ENCODE results near the gene HELLS.
"Not testable (repeated sequence)": the region's sequence is repeated elsewhere in the genome, so short reads cannot be mapped to it uniquely, and the experiment has no call there.

The HELLS gene

GRCh38 chr10:94607111-94607510 lies 61.5 kb downstream of the HELLS start:
- DNase-seq (ENCODE audit: low read depth in 2 of 3, low spot score in 2 of 3): no peak

DNA sequence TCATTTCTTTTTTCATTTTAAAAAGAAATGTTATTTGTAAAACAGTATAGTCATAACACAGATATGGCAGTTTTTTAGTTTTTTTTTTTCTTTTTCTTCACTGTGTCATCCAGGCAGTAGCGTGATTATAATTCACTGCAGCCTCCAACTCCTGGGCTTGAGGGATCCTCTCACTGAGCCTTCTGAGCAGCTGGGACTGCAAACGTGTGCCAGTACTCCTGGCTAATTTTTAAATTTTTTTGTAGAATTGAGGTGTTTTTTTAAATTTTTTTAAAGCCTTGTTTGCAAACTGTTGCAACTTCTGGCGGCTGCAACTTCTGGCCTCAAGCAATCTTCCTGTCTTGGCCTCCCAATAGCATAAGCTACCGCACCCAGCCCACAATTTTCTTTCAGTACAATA lies 63.0 kb downstream of the HELLS start:
- no peak for DNase-seq (ENCODE audit: low read depth in 2 of 3, low spot score in 2 of 3)

GRCh38 chr10:94614558-94614957 lies 69.0 kb downstream of the HELLS start:
- DNase-seq (ENCODE audit: low read depth in 2 of 3, low spot score in 2 of 3): no peak

- DNase-seq (ENCODE audit: low read depth in 2 of 3, low spot score in 2 of 3): no peak
Measured at GRCh38 chr10:94617389-94617944, 71.9 kb downstream of the HELLS start.

DNA sequence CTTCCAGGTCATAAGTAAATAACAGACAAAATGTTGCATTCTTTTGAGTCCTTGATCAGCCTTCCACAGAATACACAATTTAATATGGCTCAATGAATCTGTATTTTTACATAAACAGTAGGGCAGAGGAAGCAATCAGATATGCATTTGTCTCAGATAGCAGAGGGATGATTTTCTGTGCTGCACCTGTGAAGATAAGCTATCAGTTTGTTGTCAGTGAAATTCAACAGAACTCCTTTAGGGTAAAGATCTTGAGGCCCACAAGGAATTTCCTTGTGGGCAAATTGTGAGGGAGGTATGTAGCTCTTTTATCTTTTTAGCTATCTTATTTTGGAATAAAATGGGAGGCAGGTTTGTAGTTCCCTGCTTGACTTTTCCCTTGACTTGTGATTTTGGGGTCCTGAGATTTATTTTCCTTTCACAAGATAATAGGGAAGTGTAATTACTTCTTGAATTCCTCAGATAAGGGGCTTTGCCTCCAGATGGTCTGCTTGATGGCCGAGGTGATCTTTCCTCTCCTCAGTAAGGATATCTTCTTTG lies 77.1 kb downstream of the HELLS start:
- no peak for DNase-seq (ENCODE audit: low read depth in 2 of 3, low spot score in 2 of 3)

GRCh38 chr10:94623572-94623971 lies 78.0 kb downstream of the HELLS start:
- DNase-seq (ENCODE audit: low read depth in 2 of 3, low spot score in 2 of 3): no peak

DNA sequence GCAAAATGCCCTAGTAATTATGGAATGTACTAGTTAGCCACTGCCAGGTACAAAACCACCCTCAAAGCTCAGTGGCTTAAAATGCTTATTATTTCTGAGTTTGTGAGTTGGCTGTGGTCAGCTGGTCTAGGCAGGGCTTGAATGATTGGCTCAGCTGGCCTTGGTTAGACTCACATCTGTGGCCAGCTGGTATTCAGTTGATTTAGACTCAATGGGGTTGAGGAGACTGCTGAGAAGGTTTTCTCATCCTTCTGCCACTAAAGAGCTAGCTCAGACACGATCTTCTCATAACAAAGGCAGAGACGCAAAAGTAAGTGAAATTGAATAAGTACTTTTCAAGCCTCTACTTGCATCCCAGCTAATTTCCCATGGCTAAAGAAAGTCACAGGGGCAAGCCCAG lies 80.9 kb downstream of the HELLS start:
- no peak for DNase-seq (ENCODE audit: low read depth in 2 of 3, low spot score in 2 of 3)

DNA sequence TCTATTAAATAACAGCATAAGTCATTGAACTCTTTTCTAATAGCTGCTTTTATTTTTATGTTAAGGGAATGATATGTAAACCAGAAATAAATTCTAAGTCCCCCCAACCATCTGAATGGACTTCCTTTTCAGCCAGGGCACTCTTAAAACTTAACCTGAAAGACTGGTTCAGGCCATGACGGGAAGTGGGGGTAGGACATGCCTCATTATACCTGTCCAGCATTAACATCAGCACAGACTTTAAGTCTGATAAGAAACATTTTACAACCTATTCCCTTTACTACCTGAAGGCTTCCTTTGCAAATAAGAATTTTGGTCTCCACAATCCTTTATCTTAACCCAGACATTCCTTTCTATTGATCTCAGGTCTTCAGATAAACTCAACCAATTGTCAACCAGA lies 81.9 kb downstream of the HELLS start:
- DNase-seq (ENCODE audit: low read depth in 2 of 3, low spot score in 2 of 3): no peak

DNA sequence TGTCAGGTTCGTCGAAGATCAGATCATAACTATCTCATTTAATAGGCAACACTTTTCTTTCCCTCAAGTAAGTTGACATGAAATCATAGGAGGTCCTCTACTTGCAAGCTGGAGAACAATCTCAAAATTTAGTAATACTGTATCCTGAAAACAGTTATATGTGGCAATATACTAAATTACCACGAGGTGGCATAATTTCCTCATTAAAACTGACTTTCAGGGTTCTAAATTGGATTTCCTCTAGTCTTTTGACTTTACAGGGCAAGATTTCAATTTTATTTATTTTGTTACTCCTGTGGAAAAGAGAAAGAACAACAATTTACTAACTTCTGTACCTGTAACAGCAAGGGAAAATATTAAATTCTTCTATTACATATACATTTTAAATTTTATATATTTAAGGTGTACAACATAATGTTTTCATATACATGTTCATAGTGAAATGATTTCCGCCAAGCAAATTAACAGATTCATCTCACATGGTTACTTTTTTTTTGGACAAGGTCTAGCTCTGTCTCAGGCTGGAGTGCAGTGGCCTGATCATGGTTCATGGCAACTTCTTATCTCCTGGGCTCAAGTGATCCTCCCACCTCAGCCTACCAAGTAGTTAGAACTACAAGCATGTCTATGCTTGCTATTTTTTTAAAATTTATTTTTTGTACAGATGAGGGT lies 84.6 kb downstream of the HELLS start:
- no peak for DNase-seq (ENCODE audit: low read depth in 2 of 3, low spot score in 2 of 3)

DNA sequence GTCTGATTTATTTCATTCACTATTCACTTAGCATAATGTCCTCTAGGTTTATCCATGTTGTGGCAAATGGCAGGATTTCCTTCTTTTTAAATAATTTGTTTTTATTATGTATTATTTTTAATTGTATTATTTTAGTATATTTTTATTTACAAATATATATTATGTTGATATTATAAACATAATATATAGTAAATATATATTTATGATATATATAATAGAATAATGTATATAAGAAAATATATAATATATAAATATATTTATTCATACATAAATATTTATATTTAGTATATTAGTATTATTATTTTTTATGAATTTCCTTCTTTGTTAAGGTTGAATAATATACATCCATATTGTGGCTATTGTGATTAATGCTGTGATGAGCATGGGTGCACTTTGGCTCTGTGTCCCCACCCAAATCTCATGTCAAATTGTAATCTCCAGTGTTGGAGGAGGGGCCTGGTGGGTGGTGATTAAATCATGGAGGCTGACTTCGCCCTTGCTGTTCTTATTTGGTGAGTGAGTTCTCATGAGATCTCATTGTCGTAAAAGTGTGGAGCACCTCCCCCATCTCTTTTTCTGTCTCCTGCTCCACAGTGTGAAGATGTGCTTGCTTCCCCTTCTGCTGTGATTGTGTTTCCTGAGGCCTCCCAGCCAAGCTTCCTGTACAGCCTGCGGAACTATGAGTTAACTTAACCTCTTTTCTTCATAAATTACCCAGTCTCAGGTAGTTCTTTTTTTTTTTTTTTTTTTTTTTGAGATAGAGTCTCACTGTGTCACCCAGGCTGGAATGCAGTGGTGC lies 85.7 kb downstream of the HELLS start:
- no peak for DNase-seq (ENCODE audit: low read depth in 2 of 3, low spot score in 2 of 3)

DNA sequence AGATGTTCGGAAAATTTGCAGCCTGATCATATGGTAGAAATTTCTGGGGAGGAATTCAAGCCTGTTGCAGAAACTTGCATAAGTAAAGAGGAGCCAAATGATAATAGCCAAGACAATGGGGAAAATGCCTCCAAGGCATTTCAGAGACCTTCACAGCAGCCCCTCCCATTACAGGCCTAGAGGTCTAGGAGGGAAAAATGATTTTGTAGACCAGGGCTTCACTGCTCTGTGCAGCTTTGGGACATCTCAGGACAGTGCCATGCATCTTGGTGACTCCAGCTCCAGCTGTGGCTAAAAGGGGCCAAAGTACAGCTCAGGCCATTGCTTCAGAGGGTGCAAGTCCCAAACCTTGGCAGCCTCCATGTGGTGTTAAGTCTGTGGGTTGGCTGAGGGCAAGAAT lies 87.4 kb downstream of the HELLS start:
- no peak for DNase-seq (ENCODE audit: low read depth in 2 of 3, low spot score in 2 of 3)

GRCh38 chr10:94638097-94638496 lies 92.5 kb downstream of the HELLS start:
- not testable (repeated sequence) for DNase-seq (ENCODE audit: low read depth in 2 of 3, low spot score in 2 of 3)

DNA sequence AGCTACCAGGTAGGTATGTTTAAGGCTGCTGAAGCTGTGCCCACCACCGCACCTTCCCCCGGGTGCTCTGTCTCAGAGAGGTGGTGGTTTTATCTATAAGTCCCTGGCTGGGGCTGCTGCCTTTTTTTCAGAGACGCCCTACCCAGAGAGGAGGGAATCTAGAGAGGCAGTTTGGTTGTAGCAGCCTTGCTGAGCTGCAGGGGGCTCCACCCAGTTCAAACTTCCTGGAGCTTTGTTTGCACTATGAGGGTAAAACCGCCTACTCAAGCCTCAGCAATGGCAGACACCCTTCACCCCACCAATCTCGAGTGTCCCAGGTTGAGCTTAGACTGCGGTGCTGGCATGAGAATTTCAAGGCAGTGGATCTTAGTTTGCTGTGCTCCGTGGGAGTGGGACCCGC lies 94.3 kb downstream of the HELLS start:
- DNase-seq (ENCODE audit: low read depth in 2 of 3, low spot score in 2 of 3): no peak

DNA sequence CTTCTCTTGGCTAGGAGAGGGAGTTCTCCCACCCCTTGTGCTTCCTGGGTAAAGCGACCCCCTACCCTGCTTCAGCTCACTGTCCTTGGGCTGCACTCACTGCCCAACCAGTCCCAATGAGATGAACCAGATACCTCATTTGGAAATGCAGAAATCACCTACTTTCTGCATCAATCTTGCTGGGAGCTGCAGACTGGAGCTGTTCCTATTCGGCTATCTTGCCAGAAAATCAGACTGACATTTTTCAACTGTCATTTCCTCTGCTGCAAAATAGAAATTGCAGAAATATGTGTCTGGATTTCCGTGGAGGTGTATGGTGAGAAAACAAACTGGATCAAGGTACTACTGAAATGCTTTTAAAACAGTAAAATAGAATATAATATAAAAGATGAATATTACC lies 95.0 kb downstream of the HELLS start:
- no peak for DNase-seq (ENCODE audit: low read depth in 2 of 3, low spot score in 2 of 3)

DNA sequence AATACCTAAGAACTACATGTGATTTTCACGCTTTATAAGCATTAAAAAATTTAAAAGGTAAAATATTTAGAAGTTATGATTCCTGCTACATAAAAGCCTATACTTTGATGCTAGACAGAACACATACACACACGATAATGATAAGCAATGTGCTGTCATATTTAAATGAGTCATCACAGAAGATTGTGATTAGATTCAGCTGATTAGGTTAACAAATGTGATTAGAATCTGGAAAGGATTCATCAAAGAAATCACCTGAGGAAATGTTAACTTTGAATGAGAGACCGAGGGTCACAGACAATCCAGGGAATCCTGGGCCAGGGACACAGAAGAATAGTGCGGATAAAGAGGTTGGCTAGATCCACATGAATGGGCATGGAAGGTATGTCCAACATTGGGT lies 95.9 kb downstream of the HELLS start:
- DNase-seq (ENCODE audit: low read depth in 2 of 3, low spot score in 2 of 3): no peak

- DNase-seq (ENCODE audit: low read depth in 2 of 3, low spot score in 2 of 3): no peak
Measured at GRCh38 chr10:94644352-94644751, 98.8 kb downstream of the HELLS start.

DNA sequence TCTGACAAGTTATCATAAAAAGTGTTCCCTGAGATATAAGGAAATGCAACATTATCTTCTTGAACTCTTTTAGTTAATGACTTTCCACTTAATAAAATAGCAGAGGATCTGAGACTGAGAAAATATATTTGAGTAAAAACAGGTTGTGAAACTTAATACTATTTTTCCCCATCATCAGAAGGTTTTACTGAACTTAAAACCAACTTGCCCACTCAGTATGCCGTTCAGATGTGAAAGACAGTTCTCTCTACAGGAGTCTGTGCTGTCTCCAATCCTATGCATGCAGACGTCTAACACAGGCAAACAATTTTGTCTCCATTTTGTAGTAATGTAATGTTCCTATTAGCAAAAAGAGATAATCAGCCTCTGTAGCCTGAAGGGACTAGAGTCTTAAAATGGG lies 99.7 kb downstream of the HELLS start:
- DNase-seq (ENCODE audit: low read depth in 2 of 3, low spot score in 2 of 3): no peak
